GM03348 (cell line): ENCODE data around the gene EYA2.

Experiments
- DNase-seq: peaks from one replicate; pipeline ENCODE4 v3.0.0; 2012; ENCODE audit warnings: low spot score

Gene EYA2

GRCh38 chr20:47111576-47111975 lies 216.9 kb downstream of the EYA2 start:
- no peak for DNase-seq

- DNase-seq = peak; percentile 39
Measured at GRCh38 chr20:47113362-47114109, 218.9 kb downstream of the EYA2 start.

- no peak for DNase-seq
Measured at GRCh38 chr20:47115694-47116093, 221.1 kb downstream of the EYA2 start.

- no peak for DNase-seq
Measured at GRCh38 chr20:47117371-47117770, 222.7 kb downstream of the EYA2 start.

GRCh38 chr20:47117773-47118172 lies 223.1 kb downstream of the EYA2 start:
- no peak for DNase-seq

DNA sequence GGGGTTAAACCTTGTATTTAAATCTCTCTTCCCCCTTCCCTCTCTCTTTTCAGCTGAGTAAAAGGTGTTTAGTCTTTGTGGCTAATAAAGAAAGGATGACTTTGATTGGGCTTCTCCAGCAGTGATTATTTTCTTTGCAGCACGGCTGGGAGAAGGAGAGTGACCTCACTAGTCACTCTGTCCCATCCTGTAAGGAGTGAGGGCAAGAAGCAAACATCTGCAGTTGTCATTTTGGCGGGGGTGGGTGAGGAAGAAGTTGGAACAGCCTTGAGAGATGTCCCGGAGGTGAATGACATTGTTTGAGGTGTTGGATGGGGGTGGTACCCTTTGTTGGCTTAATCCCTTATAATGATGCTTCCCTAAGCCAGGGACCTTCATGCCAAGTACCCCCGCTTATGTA lies 223.6 kb downstream of the EYA2 start:
- no peak for DNase-seq

GRCh38 chr20:47118641-47119040 lies 224.0 kb downstream of the EYA2 start:
- DNase-seq = no peak

- DNase-seq = no peak
Measured at GRCh38 chr20:47120346-47120936, 225.8 kb downstream of the EYA2 start.

GRCh38 chr20:47122560-47122959 lies 227.9 kb downstream of the EYA2 start:
- DNase-seq = no peak

DNA sequence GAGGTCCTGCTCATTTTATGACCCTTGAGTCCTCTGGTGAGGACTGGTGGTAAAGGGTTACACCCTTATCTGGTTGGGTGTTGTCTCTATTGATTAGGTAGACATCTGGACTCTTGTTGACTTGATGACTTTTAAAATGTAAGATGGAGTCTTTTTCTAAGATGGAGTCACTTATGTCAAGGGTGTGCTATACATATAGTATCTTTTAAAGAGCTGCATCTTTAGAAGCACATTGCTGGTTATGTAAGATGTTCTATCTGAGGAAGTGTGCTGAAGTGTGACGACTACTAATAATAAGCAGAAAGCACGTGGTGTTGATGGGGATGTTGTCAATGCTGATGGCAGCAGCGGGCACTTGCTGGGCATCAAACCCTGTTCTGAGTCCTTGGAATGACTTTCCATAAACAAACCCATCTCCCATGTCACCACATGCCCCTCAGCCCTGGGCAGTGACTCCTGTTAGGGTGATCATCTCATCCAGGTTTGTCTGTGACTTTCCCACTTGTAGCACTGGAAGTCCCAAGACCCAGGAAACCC lies 229.6 kb downstream of the EYA2 start:
- no peak for DNase-seq

DNA sequence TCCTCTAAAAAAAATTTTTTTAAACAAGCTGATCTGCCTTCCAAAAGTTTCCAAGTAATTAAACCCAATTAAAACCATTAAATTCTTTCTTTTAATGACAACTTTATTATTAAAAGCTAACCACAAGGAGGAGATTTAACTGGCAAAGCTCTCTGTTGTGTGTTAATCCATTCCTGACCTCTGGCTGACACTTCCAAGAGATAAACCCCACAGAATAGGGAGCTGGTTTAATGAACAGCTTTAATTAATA lies 230.8 kb downstream of the EYA2 start:
- DNase-seq = peak; percentile 40

DNA sequence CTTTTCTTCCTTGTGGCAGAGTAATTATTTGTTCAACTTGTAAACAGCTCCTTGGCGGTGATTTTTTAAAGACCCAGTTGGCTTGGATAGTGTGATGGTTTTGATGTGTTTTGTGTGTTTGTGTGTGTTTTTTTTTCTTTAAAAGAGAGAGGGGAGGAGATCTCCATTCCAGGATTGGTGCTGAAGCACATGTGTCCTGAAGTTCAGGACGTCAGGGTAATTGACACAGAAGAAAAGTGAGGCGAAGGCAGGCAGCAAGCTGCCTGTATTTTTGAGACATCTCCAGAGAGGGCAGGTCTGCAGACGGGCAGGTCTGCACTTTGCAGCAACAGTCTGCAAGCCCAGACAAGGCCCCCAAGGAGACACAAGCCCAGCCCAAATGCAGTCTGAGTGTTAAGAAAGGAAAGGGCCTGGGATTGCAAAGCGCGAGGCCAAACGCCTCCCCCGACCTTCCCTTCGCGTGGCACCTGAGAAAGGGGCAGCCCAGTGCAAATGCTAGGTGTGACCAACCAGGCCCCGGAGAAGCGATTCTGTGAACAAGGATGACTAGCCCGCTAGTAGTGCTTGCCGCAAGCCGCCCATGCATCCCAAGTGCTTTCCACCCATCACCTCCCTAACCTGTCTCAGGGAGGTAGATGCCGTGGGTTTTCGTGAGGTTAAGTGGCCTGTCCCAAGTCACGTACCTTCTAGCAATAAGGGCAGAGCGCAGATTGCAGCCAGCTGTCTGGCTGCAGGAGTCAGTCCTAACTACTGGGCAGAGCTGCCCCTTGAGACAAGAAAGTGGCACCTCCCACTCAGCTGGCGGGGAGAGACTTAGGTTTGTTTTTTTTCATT lies 231.3 kb downstream of the EYA2 start:
- DNase-seq = peak; percentile 20

DNA sequence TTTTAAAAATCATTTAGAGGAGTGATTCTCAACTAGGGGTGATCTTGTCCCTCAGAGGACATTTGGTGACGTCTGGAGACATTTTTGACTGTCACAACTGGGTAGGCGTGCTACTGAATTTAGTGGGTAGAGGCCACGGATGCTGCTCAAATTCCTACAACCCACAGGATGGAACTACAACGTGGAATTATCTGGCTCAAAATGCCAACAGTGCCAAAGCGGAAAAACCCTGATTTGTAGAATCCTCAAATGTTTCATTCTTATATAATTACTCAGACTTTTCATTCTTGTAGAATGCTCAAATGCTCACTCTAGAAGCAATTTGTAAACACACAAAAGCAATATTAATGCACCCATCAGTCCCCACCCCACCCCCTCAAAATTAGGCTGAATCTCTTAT lies 232.1 kb downstream of the EYA2 start:
- DNase-seq = peak; percentile 65

DNA sequence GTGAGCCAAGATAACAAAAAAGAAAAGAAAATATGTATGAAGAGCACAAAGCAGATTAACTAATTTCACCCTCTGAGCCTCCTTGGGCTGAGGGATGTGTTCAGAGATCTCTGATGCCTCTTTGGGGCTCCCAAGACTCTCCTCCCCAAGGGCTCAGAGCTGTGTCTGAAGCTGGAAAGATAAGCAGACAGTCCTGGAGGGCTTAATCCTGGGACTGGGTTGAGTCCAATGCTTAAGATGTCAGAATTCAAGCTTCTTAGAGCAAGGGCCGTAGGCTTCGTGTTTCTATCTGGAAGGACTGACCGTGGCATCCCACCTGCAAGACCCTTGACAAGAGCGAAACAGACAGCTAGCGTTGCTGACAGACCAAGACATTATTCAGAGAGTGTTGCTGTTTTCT lies 232.9 kb downstream of the EYA2 start:
- no peak for DNase-seq

GRCh38 chr20:47127999-47128398 lies 233.4 kb downstream of the EYA2 start:
- DNase-seq = no peak

DNA sequence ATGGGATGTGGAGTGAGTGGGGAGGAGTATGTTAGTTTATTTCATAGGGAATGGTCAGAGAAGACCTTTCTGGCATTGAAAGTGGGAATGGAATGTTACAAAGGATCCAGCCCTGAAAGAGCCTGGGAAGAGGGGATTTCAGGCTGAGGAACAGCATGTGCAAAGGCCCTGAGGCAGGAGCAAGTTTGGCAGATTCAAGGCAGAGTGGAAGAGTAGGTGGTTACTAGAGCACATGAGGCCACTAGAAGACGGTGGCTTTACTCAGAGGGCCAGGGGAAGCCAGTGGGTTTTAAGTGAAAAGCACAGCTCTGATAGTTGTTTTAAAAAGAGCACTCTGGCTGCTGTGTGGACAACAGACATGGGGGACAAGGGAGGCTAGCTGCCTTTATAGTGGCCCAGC lies 234.7 kb downstream of the EYA2 start:
- DNase-seq = no peak

- peak; percentile 65 for DNase-seq
Measured at GRCh38 chr20:47133809-47134456, 239.3 kb downstream of the EYA2 start.

DNA sequence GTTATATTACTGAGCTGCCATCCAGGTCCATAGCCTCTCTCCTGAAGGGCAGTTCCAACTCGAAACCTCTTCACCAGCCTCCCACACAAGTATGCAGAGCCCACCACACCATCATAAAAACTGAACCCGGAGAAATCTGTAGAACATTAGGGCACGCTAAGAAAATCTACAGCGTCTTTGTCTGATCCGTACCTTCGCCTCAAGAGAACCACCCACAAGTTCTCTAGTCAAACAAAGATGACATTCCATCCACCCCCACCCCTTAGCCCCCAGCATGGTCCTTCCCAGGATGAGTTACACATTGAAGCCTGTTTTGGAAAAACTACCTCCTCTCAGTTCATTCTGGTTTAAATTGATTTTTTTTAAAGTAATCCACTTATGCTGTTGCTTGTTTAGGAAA lies 242.1 kb downstream of the EYA2 start:
- DNase-seq = no peak

GRCh38 chr20:47137231-47137870 lies 242.7 kb downstream of the EYA2 start:
- DNase-seq = peak; percentile 58

DNA sequence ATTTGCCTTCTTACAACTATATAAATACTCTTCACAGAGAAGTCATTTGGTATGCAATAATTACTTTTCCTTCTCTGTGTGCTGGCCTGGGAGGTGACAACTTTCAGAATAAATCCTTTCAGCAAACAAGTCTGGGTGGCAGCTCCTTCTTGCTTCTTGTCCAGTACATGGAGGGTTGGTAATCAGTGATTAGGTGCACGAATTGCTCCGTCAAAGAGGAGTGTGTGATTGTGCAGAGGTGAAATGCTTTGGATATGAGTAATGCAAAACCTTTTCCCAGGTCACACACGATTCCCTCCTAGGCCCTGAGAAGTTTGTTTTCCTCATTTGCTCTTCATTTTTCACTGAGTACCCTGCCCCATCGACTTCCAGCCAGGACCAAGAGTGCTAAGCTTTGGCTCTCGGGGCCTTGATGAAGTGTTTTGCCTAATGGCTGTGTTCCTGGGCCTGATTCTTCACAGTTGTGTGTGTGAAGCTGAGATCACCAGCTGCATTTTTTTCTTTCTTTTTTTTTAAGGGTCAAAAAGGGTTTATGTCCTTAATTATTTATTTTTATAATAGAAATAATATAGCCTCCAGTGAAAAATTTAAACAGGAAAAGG lies 245.4 kb downstream of the EYA2 start:
- DNase-seq = no peak

GRCh38 chr20:47141350-47141921 lies 246.8 kb downstream of the EYA2 start:
- DNase-seq = no peak
